GM19238 (cell line): ENCODE results near the gene CPLANE1.

ENCODE experiments used
- DNase-seq: peaks from one replicate; pipeline ENCODE4 v3.0.0; 2011; ENCODE audit warnings: low spot score; ENCODE audit not compliant: insufficient read length

CPLANE1 gene

DNA sequence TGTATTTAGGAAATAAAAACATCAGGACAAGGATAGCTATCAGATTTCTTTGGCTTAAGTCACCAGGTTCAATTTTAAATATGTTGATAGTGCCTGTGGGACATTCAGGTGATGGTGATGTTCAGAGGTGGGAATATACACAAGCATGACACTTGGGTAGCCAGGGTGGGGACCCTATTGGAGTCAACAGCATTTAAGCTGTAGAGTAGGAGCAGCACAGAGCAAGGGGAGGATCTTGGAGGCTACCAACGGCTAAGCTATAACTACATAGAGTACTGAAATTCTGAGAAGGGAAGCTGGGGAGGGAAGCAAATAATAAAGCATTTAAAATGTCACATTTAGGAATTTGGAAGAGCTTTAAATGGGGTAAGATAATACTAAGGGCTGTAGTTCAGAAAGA lies 177.7 kb downstream of the CPLANE1 start:
- no peak for DNase-seq

DNA sequence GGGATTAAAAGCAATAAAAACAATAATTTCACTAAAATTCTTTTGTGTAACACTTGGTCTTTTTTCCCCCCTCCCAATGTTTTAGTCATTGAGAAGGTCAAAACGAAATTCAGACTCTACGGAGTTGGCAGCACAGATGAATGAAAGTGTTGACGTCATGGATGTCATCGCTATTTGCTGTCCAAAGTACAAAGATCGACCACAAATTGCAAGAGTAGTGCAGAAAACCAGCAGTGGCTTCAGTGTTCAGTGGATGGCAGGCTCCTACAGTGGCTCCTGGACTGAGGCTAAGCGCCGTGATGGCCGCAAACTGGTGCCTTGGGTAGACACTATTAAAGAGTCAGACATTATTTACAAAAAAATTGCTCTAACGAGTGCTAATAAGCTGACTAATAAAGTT lies 184.7 kb downstream of the CPLANE1 start:
- no peak for DNase-seq

- DNase-seq = no peak
Observed at GRCh38 chr5:37063739-37064138, 185.4 kb downstream of the CPLANE1 start.

DNA sequence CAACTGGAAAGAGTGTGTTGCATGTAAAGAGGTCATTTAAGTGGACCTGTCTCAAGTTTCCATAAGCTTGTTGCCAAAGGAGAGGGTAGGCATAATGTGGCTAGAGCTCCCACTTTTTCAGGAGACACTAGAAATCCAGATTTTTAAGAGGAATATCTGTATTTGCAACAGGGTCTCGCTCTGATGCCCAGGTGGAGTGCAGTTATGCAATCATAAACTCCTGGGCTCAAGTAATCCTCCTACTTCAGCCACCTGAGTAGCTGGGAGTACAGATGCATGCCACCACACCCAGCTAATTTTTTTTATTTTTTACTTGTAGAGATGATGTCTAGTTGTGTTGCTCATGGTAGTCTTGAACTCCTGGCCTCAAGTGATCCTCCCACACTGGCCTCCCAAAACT lies 189.1 kb downstream of the CPLANE1 start:
- no peak for DNase-seq

GRCh38 chr5:37056762-37057161 lies 192.4 kb downstream of the CPLANE1 start:
- DNase-seq = no peak
